IPS DF 6.9 (cell line): ENCODE data around the gene SLC6A16.
A peak's percentile ranks its signal among the peaks of the same experiment; 100 is the strongest.

Source experiments
- DNase-seq: peaks from one replicate; pipeline ENCODE4 v3.0.0-alpha.2; 2013; ENCODE audit warnings: low read depth, low spot score
- H3K27ac ChIP-seq: one replicate; pipeline ENCODE4 v1.5.1; 2013; ENCODE audit warnings: low read length, control low read depth
- H3K27me3 ChIP-seq: 2 replicates; pipeline ENCODE4 v1.6.1; 2013; ENCODE audit warnings: mild to moderate bottlenecking, low read length; ENCODE audit not compliant: control insufficient read depth, insufficient read depth
- H3K36me3 ChIP-seq: 2 replicates; pipeline ENCODE4 v1.6.1; 2013; ENCODE audit warnings: low read length; ENCODE audit not compliant: control insufficient read depth, insufficient read depth
- H3K4me1 ChIP-seq: 2 replicates; pipeline ENCODE4 v1.6.1; 2013; ENCODE audit warnings: low read length; ENCODE audit not compliant: control insufficient read depth, insufficient read depth
- H3K4me3 ChIP-seq: 2 replicates; pipeline ENCODE4 v1.5.1; 2013; ENCODE audit warnings: mild to moderate bottlenecking, low read length
- H3K9me3 ChIP-seq: 2 replicates; pipeline ENCODE4 v1.6.1; 2013; ENCODE audit warnings: low read length, inconsistent platforms; ENCODE audit not compliant: control insufficient read depth, insufficient read depth
- WGBS: extraction: QIAGEN DNeasy Blood & Tissue Kit; methylation state at CpG from one replicate; pipeline ENCODE4 v1.1.7; 2013; ENCODE audit warnings: mixed read lengths, missing lambda C conversion rate; ENCODE audit not compliant: insufficient read length, insufficient coverage; 5-methylcytosine and 5-hydroxymethylcytosine counted together

The SLC6A16 gene

DNA sequence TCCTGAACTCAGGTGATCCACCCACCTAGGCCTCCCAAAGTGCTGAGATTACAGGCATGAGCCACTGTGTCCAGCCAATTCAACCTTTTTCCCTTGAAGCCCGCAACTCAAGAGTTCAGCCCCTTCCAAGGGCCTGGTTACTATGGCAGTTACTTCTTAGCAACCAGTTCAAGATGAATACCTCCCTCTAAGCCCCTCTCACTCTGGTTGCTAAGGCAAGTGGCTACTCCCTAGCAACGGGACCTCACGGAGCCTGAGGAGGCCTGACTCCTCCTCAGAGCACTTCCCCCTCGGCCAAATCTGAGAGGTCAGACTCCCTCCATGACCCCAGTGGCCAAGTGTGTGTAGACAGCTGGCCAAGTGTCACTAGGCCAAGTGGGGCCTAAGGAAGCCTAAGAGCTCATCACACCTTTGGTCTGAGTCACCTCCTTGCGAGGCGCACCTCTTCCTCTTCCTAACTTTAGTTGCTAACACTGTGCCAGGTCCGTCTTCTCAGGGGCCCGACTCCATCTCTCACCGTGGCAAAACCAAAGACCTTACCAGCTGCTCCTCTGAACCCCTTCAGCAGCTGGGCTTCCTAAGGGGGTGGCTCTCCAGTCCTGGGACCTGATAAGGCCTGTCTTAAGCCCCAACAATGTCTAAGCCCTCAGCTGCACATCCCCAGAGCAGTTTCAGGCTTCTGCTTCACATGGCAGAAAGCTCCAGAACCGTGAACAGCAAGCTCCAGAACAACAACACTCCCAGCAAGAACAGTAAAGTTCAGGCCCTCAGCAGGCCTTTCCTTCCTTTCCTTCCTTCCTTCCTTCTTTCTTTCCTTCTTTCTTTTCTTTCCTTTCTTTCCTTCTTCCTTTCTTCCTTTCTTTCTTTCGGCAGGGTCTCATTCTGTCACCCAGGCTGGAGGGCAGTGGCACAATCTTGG, 19.8 kb upstream of the SLC6A16 start:
- WGBS: no CpG with 5 or more reads among the region's 11 CpGs
- peaks cover 38% of the 10 kb centered on the region for H3K36me3 ChIP-seq

DNA sequence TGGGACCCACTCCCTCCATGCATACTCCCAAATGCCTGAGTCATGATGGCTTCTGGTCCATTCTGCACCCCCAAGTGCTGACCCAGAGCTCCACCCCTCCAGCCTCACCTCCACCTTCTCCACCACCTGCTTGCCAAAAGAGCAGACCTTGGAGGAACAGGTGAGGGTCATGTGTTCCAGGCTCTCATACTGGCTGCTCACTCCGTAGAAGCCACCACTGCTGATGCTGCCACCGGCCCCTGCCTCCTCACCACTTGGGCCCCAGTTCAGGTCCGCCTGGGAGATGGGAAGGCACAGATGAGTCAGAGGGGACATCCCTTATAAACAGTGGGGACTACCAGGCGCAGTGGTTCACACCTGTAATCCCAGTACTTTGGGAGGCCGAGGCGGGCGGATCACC, 18.1 kb upstream of the SLC6A16 start:
- Histone ChIP-seq H3K27ac (no peak overlapping the region), H3K4me3 (no peak overlapping the region), H3K36me3 (peaks cover 38% of the 10 kb centered on the region), H3K4me1 (peaks cover 3% of the 10 kb centered on the region; the same call in 1 of the 2 replicates), H3K9me3 (no peaks in the 10 kb centered on the region), H3K27me3 (no peaks in the 10 kb centered on the region)
- WGBS: no CpG with 5 or more reads among the region's 7 CpGs
- DNase-seq: no peak

More for the DNA sequence above, 19.8 kb upstream of the SLC6A16 start:
- DNase-seq: no peak
- Histone ChIP-seq H3K4me3 (no peak overlapping the region), H3K27me3 (no peaks in the 10 kb centered on the region), H3K27ac (no peak overlapping the region), H3K9me3 (no peaks in the 10 kb centered on the region), H3K4me1 (peaks cover under 1% of the 10 kb centered on the region; the same call in 1 of the 2 replicates)

DNA sequence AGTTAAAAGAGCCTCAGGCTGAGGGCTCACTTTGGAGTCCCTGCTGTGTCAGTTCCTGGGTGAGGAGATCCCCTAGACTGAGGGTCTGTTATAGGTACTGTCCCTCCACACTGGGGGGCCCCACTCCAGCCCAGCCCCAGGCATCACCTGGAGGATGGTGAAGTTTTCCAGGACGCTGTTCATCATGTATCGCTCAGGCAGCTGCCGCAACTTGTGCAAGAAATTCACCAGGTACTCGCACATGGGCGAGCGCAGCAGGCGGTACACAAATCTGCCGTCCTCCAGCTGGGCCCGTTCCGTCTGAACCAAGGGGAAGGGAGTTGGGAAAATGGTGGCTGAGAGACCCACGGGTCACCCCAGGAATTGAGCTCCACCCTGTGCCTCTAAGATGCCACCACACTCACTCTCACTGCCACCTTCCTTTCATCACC, 17.3 kb upstream of the SLC6A16 start:
- H3K27ac ChIP-seq: no peak overlapping the region
- no peaks in the 10 kb centered on the region for H3K27me3 ChIP-seq
- WGBS: no CpG with 5 or more reads among the region's 11 CpGs
- peaks cover 34% of the 10 kb centered on the region for H3K36me3 ChIP-seq
- peaks cover 3% of the 10 kb centered on the region; the same call in 1 of the 2 replicates for H3K4me1 ChIP-seq
- H3K4me3 ChIP-seq: no peak overlapping the region
- DNase-seq: no peak
- H3K9me3 ChIP-seq: no peaks in the 10 kb centered on the region

DNA sequence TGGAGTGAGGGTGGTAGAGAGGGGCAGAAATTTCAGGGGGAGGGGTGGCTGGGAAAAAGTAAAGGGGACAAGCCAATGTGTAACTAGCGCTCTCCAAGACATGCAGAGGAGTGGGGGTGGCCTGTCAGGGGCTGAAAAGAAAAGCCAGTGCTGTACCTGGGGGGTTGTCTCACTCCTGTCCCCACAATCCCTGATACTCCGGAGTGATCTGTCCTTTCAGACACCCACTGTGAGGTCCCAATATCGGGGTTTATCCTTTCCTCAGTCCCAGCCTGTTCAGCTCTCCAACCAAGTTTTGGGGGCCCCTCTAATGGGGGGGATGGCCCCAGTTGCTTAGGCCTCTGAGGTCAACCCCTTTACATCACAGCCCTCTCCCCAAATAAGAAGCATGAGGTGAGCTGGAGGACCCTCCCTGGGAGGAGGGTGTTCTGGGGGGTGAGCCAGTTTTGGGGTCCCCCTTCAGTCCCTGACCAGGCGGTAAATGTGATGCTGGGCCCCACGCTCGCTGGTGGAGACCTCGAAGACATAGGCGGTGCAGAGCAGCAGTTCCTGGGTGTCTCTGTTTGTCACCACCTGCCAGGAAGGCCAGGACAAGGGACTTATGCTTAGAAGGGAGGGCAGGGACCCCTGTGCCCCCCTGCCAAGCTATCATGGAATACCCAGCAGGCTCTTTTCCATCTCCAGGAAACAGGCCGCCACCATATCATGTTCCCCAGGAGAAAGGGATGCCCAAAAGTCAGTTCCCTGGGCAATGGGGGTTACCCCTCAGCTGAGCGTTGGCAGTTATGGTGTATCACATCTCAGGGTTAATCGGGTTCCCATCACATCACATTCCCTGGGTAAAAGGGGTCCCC, 16.1 kb upstream of the SLC6A16 start:
- Histone ChIP-seq H3K4me1 (peaks cover 3% of the 10 kb centered on the region; the same call in 1 of the 2 replicates), H3K9me3 (no peaks in the 10 kb centered on the region), H3K4me3 (no peak overlapping the region), H3K27ac (no peak overlapping the region), H3K36me3 (peaks cover 26% of the 10 kb centered on the region), H3K27me3 (no peaks in the 10 kb centered on the region)
- WGBS: no CpG with 5 or more reads among the region's 11 CpGs
- DNase-seq: no peak

DNA sequence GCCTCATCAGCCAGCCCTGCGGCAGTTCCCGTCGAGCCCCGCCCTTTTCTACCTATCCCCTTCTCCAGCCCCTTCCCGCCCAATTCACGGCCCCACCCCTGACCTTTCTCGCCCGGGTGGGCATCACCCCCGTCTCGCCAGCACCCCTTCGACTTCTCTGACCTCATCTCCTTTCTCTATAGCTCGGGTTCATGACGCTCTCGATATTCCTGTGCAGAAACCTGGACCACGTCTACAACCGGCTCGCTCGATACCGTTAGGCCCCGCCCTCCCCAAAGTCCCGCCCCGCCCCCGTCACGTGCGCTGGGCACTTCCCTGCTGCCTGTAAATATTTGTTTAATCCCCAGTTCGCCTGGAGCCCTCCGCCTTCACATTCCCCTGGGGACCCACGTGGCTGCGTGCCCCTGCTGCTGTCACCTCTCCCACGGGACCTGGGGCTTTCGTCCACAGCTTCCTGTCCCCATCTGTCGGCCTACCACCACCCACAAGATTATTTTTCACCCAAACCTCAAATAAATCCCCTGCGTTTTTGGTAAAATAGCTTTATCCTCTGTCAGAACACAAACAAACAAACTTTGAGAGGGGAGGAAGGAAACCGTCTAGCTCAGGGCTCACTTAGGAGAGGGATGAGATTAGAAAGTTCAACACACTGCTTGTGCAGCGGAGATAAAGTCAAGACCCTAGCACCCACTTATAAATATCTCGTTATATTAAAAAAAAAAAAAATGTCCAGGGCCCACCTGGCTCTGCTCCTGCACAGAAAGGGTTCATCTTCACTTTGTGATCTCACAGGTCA, 15.3 kb upstream of the SLC6A16 start:
- peak overlapping the region; percentile 5; the same call in 1 of the 2 replicates for H3K4me3 ChIP-seq
- no peak for DNase-seq
- peaks cover 26% of the 10 kb centered on the region for H3K36me3 ChIP-seq
- no peak overlapping the region for H3K27ac ChIP-seq
- no peaks in the 10 kb centered on the region for H3K9me3 ChIP-seq
- H3K4me1 ChIP-seq: peaks cover 3% of the 10 kb centered on the region; the same call in 1 of the 2 replicates
- no peaks in the 10 kb centered on the region for H3K27me3 ChIP-seq
- no CpG with 5 or more reads among the region's 36 CpGs for WGBS

DNA sequence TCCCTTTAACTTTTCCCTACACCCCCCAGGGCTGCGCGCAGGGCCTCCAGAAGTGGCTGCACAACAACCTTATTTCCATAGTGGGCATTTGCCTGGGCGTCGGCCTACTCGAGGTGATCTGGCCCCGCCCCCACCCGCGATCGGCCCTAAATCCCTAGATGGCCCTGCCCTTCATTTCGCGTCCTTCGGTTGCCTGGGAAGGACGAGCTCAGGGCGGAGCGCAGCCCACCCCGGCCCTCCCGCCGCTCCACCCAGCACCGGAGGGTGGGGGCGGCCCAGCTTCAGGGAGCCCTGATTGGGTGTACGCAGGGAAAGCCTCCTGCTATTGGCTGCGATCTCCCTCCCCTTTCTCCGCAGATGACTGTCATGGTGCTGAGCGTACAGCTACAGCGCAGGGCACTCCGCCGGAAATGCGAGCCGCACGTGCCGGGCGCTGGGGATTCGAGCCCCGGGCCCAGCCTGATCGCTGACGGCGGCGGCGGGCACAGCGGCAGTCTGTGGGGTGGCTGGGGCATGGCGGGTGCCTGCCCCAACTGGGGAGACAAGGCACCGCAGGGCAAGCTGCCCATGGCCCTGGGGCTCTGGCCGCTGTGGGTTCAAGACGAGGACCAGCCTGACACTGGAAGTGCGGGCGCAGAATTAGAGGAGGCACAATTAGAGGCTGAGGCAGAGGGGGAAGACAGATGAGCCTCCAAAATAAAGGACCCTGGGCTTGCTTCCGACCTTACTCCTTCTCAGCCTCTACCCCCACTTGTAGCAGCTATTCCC, 14.5 kb upstream of the SLC6A16 start:
- peak overlapping the region; percentile 4; the same call in 1 of the 2 replicates for H3K4me3 ChIP-seq
- peaks cover 20% of the 10 kb centered on the region for H3K36me3 ChIP-seq
- no peak overlapping the region for H3K27ac ChIP-seq
- WGBS: no CpG with 5 or more reads among the region's 47 CpGs
- H3K4me1 ChIP-seq: peaks cover 3% of the 10 kb centered on the region; the same call in 1 of the 2 replicates
- DNase-seq: no peak
- no peaks in the 10 kb centered on the region for H3K9me3 ChIP-seq
- no peaks in the 10 kb centered on the region for H3K27me3 ChIP-seq

DNA sequence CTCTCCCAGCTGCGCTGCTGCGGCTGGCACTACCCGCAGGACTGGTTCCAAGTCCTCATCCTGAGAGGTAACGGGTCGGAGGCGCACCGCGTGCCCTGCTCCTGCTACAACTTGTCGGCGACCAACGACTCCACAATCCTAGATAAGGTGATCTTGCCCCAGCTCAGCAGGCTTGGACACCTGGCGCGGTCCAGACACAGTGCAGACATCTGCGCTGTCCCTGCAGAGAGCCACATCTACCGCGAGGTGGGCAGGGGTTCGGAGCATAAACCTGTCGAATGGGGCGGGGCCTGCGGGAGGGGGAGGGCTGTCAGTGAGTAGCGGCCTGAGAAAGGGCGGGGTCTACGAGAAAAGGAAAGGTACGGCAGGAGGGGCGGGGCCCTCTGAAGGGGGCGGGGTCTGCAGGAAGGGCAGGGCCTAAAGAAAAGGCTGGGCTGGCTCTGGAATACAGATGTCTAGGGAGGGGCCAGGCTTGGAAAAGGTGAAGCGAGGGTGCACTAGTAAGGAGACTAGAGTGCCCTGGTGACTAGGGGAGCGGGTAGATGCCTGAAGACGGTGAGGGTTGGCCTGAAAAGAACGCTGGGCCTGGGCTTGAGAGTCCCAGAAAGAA, 13.8 kb upstream of the SLC6A16 start:
- Histone ChIP-seq H3K4me3 (peak overlapping the region; percentile 4; the same call in 1 of the 2 replicates), H3K27ac (no peak overlapping the region), H3K4me1 (peaks cover 3% of the 10 kb centered on the region; the same call in 1 of the 2 replicates), H3K36me3 (peaks cover 19% of the 10 kb centered on the region), H3K9me3 (no peaks in the 10 kb centered on the region), H3K27me3 (no peaks in the 10 kb centered on the region)
- no CpG with 5 or more reads among the region's 30 CpGs for WGBS
- no peak for DNase-seq

DNA sequence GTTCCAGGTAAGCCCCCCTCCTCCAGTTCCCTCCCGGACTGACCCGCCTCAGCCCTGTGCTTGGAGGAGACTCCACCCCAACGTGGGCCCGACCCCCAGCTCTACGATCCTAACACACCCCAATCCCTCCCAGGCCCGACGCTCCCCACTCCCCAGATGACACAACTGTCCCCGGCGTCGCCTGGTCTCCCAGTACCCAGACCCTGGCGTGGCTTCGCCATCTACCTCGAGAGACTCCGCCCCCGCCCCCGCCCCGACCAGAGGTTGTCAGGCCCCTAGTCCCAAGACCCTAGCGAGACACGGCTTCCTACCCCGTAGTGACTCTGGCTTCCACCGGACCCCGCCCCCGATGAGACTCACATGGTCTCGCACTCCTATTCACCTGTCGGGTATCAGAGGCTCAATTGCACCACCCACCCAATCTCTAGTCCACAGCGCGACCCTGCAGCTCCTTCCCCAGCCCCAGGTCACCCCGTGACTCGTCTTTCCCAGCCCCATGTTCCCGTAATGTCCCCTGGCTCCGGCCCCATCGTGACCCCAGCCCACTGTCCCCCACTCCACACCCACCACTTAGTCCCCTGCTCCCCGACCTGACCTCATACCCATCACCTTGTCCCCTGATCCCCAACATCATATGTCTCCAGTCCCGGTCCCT, 13.2 kb upstream of the SLC6A16 start:
- WGBS: no CpG with 5 or more reads among the region's 34 CpGs

More for the DNA sequence above, 13.2 kb upstream of the SLC6A16 start:
- DNase-seq: no peak
- Histone ChIP-seq H3K4me1 (peaks cover 3% of the 10 kb centered on the region; the same call in 1 of the 2 replicates), H3K27me3 (no peaks in the 10 kb centered on the region), H3K27ac (no peak overlapping the region), H3K4me3 (peak overlapping the region; percentile 11; the same call in 1 of the 2 replicates), H3K9me3 (no peaks in the 10 kb centered on the region), H3K36me3 (peaks cover 18% of the 10 kb centered on the region)
